NCI-H2227 (cell line): ENCODE measurements around the gene TULP4.
"Not testable (repeated sequence)": the region's sequence is repeated elsewhere in the genome, so short reads cannot be mapped to it uniquely, and the experiment has no call there.

ENCODE experiments used
- DNase-seq: peaks from one replicate; lab custom pipeline; 2025; ENCODE audit not compliant: unreplicated experiment; lab: John Stamatoyannopoulos, UW

TULP4 gene

GRCh38 chr6:158554611-158555361 lies 242.5 kb downstream of the TULP4 start:
- DNase-seq: no peak

DNA sequence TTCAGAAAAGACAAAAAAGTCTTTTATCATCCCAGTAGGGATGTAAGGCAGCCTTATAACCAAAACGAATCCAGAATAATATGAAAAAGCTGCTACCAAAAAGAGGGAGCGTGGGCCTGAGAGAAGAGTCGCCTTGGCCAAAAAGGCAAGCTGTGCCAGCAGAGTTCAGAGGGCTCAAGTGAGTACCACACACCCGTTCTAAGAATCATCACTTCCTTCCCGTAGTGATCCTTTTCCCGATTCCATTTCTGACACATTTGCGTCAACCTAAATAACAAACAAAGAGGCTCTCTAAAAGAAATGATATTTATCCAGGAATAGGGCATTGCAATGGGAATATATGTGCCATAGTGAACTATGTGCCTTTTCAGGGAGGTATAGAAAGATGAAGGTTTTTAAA lies 243.8 kb downstream of the TULP4 start:
- DNase-seq: no peak

DNA sequence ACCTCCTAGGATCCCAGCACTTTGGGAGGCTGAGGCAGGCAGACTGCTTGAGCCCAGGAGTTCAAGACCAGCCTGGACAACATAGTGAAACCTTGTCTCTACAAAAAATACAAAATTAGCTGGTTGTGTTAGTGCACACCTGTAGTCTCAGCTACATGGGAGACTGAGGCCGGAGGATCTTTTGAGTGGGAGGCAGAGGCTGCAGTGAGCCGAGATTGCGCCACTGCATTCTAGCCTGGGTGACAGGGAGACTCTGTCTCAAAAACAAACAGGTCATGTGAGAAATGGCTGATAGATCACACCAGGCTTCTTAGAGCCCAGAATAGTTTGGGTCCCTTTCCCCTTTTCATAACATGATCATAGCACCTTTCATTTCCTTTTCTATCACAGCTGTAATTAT lies 244.8 kb downstream of the TULP4 start:
- not testable (repeated sequence) for DNase-seq

GRCh38 chr6:158557927-158558326 lies 245.7 kb downstream of the TULP4 start:
- DNase-seq: no peak

DNA sequence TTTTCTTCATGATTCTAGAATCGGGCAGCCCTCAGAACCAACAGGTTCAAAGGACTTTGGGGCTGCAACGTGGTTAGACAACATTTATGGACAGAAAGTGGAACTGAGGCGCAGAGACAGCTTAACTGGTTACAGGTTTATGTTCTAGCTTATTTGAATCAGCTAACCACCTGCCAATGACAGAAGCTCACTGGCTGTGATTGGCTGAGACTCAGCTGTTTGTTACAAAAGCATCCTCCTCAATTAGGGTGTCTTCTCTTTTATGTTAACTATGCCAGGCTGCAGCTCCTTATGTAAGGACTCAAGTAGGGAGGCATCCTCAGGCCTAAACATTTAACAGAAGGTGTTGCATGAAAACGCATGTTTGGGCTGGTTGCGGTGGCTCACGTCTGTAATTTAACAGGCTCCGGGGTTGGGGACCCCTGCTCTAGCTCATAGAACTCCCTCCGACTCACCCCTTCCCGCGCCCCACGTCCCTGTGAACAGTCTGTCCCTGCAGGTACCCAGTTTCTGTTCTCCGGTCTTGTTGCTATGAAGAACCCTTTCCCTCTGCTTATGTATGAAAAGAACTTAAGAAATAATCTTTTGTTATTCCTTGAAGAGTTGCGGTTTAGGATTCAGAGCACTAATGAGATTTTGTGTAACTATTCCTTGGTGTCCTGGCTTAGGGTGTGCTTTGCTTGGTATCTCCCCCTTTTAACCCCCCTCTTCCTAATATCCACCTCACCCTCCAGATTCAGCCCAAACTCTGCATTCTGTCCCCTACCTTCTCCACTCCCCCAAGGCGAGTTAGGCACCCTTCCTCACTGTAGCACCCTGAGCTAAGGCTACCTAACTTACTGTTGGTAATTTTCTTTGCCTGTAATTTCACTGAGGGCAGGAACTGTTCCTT lies 246.4 kb downstream of the TULP4 start:
- DNase-seq: no peak

DNA sequence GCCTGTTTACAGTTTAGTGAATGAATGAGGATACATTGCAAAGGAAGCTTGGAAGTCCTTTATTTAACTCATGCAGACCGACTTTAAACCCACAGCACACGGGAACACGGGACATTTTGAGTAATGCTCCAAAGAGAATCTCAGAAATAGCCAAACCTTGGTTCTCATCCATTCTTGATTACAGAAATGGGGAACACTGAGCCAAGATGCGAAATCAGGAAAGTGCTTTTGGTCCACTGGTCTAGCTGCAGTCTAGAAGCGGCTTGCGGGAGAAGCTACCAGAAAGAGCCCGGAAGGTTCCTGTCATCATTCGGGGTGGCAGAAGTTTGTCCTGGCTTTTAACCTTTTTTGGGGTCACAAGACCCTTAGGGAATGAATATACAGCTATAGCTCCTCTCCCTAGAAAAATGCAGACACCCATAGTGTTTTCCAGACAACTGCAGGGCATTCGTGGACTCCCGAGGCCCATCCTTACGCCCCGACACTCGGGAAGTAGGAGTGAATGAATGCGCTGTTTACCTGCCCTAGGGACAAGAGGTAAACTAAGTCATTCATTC lies 247.2 kb downstream of the TULP4 start:
- peak; percentile 36 for DNase-seq

- peak; percentile 90 for DNase-seq
Measured at GRCh38 chr6:158559895-158560835, 247.9 kb downstream of the TULP4 start, which contains the start of gene TMEM181. TMEM181 (plus strand) TSS chr6:158560091; CDS start chr6:158560225, 134 bp downstream.

- DNase-seq: peak; percentile 7
Measured at GRCh38 chr6:158560836-158561320, 248.6 kb downstream of the TULP4 start.
